HG02642 (cell line): ENCODE results near the gene TMEM132C.

ENCODE experiments used
- ATAC-seq: cut with Tn5 transposase; IDR thresholded peaks from one replicate; pipeline ENCODE4 v1.9.1; 2021; ENCODE audit warnings: mild to moderate bottlenecking; ENCODE audit not compliant: unreplicated experiment, poor library complexity

TMEM132C gene

GRCh38 chr12:128402486-128403243 is 135.7 kb downstream of the TMEM132C start:
- no peak for ATAC-seq

GRCh38 chr12:128408669-128409068 is 141.7 kb downstream of the TMEM132C start:
- no peak for ATAC-seq

GRCh38 chr12:128415036-128415560 is 148.1 kb downstream of the TMEM132C start:
- ATAC-seq, result no peak

- no peak for ATAC-seq
Measured at GRCh38 chr12:128418944-128419343, 152.0 kb downstream of the TMEM132C start.

GRCh38 chr12:128420163-128420562 is 153.2 kb downstream of the TMEM132C start:
- ATAC-seq, result no peak

- ATAC-seq, result no peak
Measured at GRCh38 chr12:128421375-128421774, 154.4 kb downstream of the TMEM132C start.

GRCh38 chr12:128423205-128423604 is 156.2 kb downstream of the TMEM132C start:
- no peak for ATAC-seq

GRCh38 chr12:128424931-128425431 is 158.0 kb downstream of the TMEM132C start:
- ATAC-seq, result no peak

GRCh38 chr12:128425666-128426331 is 158.8 kb downstream of the TMEM132C start:
- no peak for ATAC-seq

GRCh38 chr12:128426511-128426910 is 159.5 kb downstream of the TMEM132C start:
- ATAC-seq, result no peak

GRCh38 chr12:128439796-128440195 is 172.8 kb downstream of the TMEM132C start:
- no peak for ATAC-seq

GRCh38 chr12:128442096-128442495 is 175.1 kb downstream of the TMEM132C start:
- ATAC-seq, result no peak

GRCh38 chr12:128444598-128444997 is 177.6 kb downstream of the TMEM132C start:
- no peak for ATAC-seq

GRCh38 chr12:128445415-128446127 is 178.6 kb downstream of the TMEM132C start:
- no peak for ATAC-seq

GRCh38 chr12:128449146-128449894 is 182.3 kb downstream of the TMEM132C start:
- no peak for ATAC-seq

- ATAC-seq, result no peak
Measured at GRCh38 chr12:128450810-128451209, 183.8 kb downstream of the TMEM132C start.

GRCh38 chr12:128455851-128456250 is 188.9 kb downstream of the TMEM132C start:
- no peak for ATAC-seq

- no peak for ATAC-seq
Measured at GRCh38 chr12:128456922-128457321, 190.0 kb downstream of the TMEM132C start.

GRCh38 chr12:128458301-128458974 is 191.5 kb downstream of the TMEM132C start:
- no peak for ATAC-seq
